BJ (cell line): Measurements from ENCODE around the gene SMARCA2. TPM values are rescaled to one million over a fixed set of nuclear protein-coding genes. Genes with fewer than 3 reads are reported as not detected.

ENCODE experiments used
- CTCF ChIA-PET: fragments of 350-600 bp; formaldehyde crosslinking; extraction: SDS; loops from one replicate; lab custom pipeline; 2021; ENCODE audit warnings: antibody characterized with exemption, inconsistent platforms; lab: Yijun Ruan, JAX
- POLR2A ChIA-PET: fragments of 300-600 bp; sonication (Branson Sonifier 250); formaldehyde crosslinking; extraction: SDS; loops from one replicate; lab custom pipeline; 2021; ENCODE audit warnings: antibody characterized with exemption; lab: Charles Lee
- DNase-seq: peaks from one replicate; pipeline ENCODE4 v3.0.0-alpha.2; 2011; ENCODE audit warnings: low read depth
- H3K27me3 ChIP-seq: 2 replicates; pipeline ENCODE4 v1.6.0; 2011; ENCODE audit warnings: low read length; ENCODE audit not compliant: control insufficient read depth, insufficient read depth
- H3K36me3 ChIP-seq: 2 replicates; pipeline ENCODE4 v1.5.1; 2011; ENCODE audit warnings: low read length; ENCODE audit not compliant: control insufficient read depth, insufficient read depth
- H3K4me3 ChIP-seq: 2 replicates; pipeline ENCODE4 v1.5.1; 2011; ENCODE audit warnings: low read depth, mild to moderate bottlenecking, control low read depth, low read length
- polyA plus RNA-seq: library from polyadenylated mRNA; depleted of rRNA; stranded (reverse); fragments of >200 nt; gene quantifications from 2 replicates; pipeline ENCODE4 v1.2.3, GENCODE V29; 2011
- TF ChIP-seq, protein P1 (sequence below): IDR thresholded peaks from 2 replicates; pipeline ENCODE4 v1.5.1; 2011; ENCODE audit warnings: low read depth, mild to moderate bottlenecking, control low read depth, inconsistent platforms, low read length, moderate library complexity; ENCODE audit not compliant: insufficient read depth

Gene SMARCA2
- polyA plus RNA-seq, 1 experiment: 67.4 TPM

DNA sequence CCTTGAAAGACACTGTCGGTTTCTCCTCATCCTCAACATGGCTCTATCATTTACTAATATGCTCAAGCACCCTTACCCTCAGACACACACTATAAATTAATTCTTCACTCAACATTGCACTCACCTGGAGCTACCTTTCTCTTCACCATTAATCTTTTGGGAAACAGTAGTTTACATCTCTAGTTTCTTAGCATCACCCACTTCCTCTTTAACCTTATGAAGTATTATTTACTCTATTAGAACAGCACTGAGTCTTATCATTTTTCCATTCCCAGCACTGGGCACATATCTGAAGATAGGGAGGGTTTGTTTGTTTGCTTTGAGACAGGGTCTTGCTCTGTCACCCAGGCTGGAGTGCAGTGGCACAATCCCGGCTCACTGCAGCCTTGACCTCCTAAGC is 213.5 kb downstream of the SMARCA2 start:
- no peak for DNase-seq
- Histone ChIP-seq H3K4me3 (no peak overlapping the region), H3K36me3 (no peaks in the 10 kb centered on the region), H3K27me3 (peaks cover 1% of the 10 kb centered on the region; the same call in 1 of the 2 replicates)
- CTCF ChIA-PET: interaction anchor here (1.0 to 2.6 kb wide), 7 partner anchors 10 to 596 kb away, joined by 3 to 10 read pairs (median 3); no protein-coding TSS in a partner anchor
- TF ChIP-seq, protein P1, sequence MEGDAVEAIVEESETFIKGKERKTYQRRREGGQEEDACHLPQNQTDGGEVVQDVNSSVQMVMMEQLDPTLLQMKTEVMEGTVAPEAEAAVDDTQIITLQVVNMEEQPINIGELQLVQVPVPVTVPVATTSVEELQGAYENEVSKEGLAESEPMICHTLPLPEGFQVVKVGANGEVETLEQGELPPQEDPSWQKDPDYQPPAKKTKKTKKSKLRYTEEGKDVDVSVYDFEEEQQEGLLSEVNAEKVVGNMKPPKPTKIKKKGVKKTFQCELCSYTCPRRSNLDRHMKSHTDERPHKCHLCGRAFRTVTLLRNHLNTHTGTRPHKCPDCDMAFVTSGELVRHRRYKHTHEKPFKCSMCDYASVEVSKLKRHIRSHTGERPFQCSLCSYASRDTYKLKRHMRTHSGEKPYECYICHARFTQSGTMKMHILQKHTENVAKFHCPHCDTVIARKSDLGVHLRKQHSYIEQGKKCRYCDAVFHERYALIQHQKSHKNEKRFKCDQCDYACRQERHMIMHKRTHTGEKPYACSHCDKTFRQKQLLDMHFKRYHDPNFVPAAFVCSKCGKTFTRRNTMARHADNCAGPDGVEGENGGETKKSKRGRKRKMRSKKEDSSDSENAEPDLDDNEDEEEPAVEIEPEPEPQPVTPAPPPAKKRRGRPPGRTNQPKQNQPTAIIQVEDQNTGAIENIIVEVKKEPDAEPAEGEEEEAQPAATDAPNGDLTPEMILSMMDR: no peak
- POLR2A ChIA-PET: no interaction called here

DNA sequence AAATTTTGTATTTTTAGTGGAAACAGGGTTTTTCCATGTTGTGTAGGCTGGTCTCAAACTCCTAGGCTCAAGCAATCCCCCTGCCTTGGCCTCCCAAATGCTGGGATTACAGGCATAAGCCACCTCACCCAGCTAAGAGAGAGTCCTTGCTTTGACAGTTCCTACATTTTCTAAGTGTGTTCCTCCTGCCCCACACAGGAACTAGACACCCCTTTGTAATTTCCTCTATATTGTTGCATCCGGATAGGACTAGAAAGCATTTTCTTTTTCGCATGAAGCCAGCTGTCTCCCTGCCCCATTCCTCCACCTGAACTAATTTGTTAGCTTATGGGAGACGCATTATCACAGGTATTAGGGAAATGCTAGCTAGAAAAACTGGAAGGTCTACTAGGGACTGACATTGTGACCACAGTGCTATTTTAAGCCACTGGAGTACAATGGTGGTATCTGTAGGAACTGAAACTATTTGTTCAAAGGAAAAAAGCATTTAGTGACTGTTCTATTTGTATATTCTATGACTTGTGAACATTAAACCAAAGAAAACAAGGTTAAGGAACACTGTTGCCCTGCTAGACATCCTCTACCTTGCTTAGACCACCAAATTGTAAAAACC is 214.1 kb downstream of the SMARCA2 start:
- no peak overlapping the region for H3K4me3 ChIP-seq
- ChIA-PET CTCF (interaction anchor here (1.0 to 2.6 kb wide), 8 partner anchors 11 to 595 kb away, joined by 3 to 10 read pairs (median 3); no protein-coding TSS in a partner anchor), POLR2A (no interaction called here)
- H3K36me3 ChIP-seq: no peaks in the 10 kb centered on the region
- no peak for DNase-seq
- TF ChIP-seq, protein P1: no peak
- peaks cover 1% of the 10 kb centered on the region; the same call in 1 of the 2 replicates for H3K27me3 ChIP-seq

DNA sequence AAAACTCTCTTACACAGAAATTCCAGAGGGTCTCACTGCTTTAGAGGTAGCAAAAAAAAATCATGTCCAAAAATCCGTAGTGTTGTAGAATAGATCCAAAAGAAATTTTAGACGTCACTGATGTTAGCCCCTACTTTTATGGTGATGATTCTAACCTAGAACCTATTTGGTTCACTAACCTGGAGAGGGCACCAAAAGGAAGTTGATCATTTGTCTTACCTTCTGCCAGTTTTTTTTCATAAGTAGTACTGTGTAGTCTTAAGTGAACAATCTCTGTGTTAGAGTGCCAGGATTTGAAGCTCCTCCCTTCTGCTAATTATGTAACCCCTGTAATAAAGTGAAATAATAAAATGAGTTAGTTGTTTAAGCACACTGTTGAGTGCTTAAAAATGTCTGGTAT is 215.2 kb downstream of the SMARCA2 start:
- POLR2A ChIA-PET: no interaction called here
- no peaks in the 10 kb centered on the region for H3K36me3 ChIP-seq
- no peak for DNase-seq
- CTCF ChIA-PET: interaction anchor here (1.2 to 2.6 kb wide), 4 partner anchors 11 to 498 kb away, joined by 3 to 8 read pairs (median 4); no protein-coding TSS in a partner anchor
- H3K4me3 ChIP-seq: no peak overlapping the region
- TF ChIP-seq, protein P1: no peak
- peaks cover 1% of the 10 kb centered on the region; the same call in 1 of the 2 replicates for H3K27me3 ChIP-seq

- no peak overlapping the region for H3K4me3 ChIP-seq
- no peaks in the 10 kb centered on the region for H3K36me3 ChIP-seq
- CTCF ChIA-PET: interaction anchor here (0.7 to 1.7 kb wide), 3 partner anchors 11 to 51 kb away, joined by 3 to 5 read pairs (median 3); no protein-coding TSS in a partner anchor
- TF ChIP-seq, protein P1: no peak
- peaks cover 1% of the 10 kb centered on the region; the same call in 1 of the 2 replicates for H3K27me3 ChIP-seq
- no peak for DNase-seq
- POLR2A ChIA-PET: no interaction called here
Measured at GRCh38 chr9:2231101-2231500, 216.0 kb downstream of the SMARCA2 start.

DNA sequence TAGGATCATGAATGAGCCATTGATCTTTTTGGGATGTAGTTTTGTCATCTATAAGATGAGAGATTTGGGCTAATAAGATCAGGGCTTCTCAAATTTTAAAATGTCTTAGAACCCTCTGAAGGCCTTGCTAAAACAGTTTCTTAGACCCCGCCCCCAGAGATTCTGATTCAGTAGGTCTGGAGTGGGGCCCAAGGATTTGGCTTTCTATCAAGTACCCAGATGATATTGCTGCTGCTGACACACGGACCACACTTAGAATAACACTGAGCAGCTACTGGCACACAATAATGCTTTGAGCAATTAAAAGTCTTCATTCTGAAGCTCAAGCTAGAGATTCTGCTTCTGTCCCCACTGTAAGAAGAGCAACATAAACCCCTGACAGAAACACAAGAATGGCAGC is 216.7 kb downstream of the SMARCA2 start:
- DNase-seq: no peak
- TF ChIP-seq, protein P1: no peak
- H3K27me3 ChIP-seq: no peaks in the 10 kb centered on the region
- no peaks in the 10 kb centered on the region for H3K36me3 ChIP-seq
- H3K4me3 ChIP-seq: no peak overlapping the region
- ChIA-PET CTCF (interaction anchor here (0.7 to 1.7 kb wide), 3 partner anchors 10 to 51 kb away, joined by 3 to 5 read pairs (median 3); no protein-coding TSS in a partner anchor), POLR2A (no interaction called here)
